Panc1 (cell line): ENCODE measurements around the gene POLG2. TPM values are rescaled to one million over a fixed set of nuclear protein-coding genes. Genes with fewer than 3 reads are reported as not detected.

Experiments
- ATAC-seq: fragments of 200-7000 bp; cut with Tn5 transposase; 2 replicates; pipeline ENCODE4 v1.9.1; 2020; ENCODE audit warnings: mild to moderate bottlenecking, moderate library complexity
- BruUV-seq: library from RNA; stranded (reverse); fragments of 400-500 nt; replicated peaks from 2 replicates; lab custom pipeline; 2021; lab: Mats Ljungman, UMichigan
- CTCF ChIA-PET: fragments of 300-600 bp; sonication (Branson Sonifier 250); formaldehyde crosslinking; loops from one replicate; lab custom pipeline; 2022; ENCODE audit warnings: antibody characterized with exemption; lab: Charles Lee
- POLR2A ChIA-PET: fragments of 300-600 bp; sonication (Branson Sonifier 250); formaldehyde crosslinking; loops from one replicate; lab custom pipeline; 2022; ENCODE audit warnings: antibody characterized with exemption; lab: Charles Lee
- DNase-seq: peaks from one replicate; pipeline ENCODE4 v3.0.0-alpha.2; 2010; ENCODE audit warnings: low read depth, low spot score
- H3K27ac ChIP-seq: 2 replicates; pipeline ENCODE4 v1.5.1; 2011; ENCODE audit warnings: mild to moderate bottlenecking, low read length, inconsistent platforms
- H3K27me3 ChIP-seq: fragments of 200-500 bp; sonication (Bioruptor generic); 2 replicates; pipeline ENCODE4 v1.6.0; 2014; ENCODE audit warnings: low read length, inconsistent platforms; ENCODE audit not compliant: control insufficient read depth, insufficient read depth
- H3K36me3 ChIP-seq: fragments of 200-500 bp; sonication (Bioruptor generic); 2 replicates; pipeline ENCODE4 v1.5.1; 2014; ENCODE audit warnings: inconsistent platforms, mild to moderate bottlenecking, low read length, moderate library complexity; ENCODE audit not compliant: control insufficient read depth, insufficient read depth
- H3K4me1 ChIP-seq: 2 replicates; pipeline ENCODE4 v1.5.1; 2011; ENCODE audit warnings: inconsistent platforms, mild to moderate bottlenecking, low read length, moderate library complexity; ENCODE audit not compliant: control insufficient read depth, insufficient read depth
- H3K4me3 ChIP-seq, 2 experiments: 2 replicates each; pipeline ENCODE4 v1.5.1; 2011 to 2012; ENCODE audit warnings: low read depth in 2 of 2, low read length in 2 of 2, mild to moderate bottlenecking in 2 of 2, inconsistent platforms in 1 of 2, moderate library complexity in 1 of 2
- H3K9me3 ChIP-seq: fragments of 200-500 bp; sonication (Bioruptor generic); 2 replicates; pipeline ENCODE4 v1.5.1; 2014; ENCODE audit warnings: low read depth, mild to moderate bottlenecking, inconsistent platforms, low read length, moderate library complexity; ENCODE audit not compliant: control insufficient read depth, insufficient read depth
- POLR2AphosphoS5 ChIP-seq: IDR thresholded peaks from 2 replicates; pipeline ENCODE4 v1.6.1; 2012; ENCODE audit warnings: mild to moderate bottlenecking, low read depth, low read length, moderate library complexity
- SIN3A ChIP-seq: IDR thresholded peaks from 2 replicates; pipeline ENCODE4 v1.6.1; 2012; ENCODE audit warnings: low read depth, mild to moderate bottlenecking, low read length, moderate library complexity, borderline replicate concordance; ENCODE audit not compliant: insufficient read depth
- TCF7L2 ChIP-seq: IDR thresholded peaks from 2 replicates; pipeline ENCODE4 v1.6.1; 2011; ENCODE audit warnings: mild to moderate bottlenecking, low read depth, low read length, inconsistent platforms
- in situ Hi-C: cut with HindIII; loops from 2 replicates; pipeline ENCODE4 v1.10.0; 2016; ENCODE audit warnings: low sequenced_read_pairs, low pct_unique_long_range_greater_than_20kb
- intact Hi-C: fragments of 100-400 bp; cut with micrococcal nuclease; formaldehyde crosslinking; loops from one replicate; pipeline ENCODE4 v1.10.0; 2022; ENCODE audit not compliant: unreplicated experiment
- total RNA-seq: library from RNA; stranded (reverse); gene quantifications from one replicate; pipeline ENCODE4 v1.2.1, GENCODE V29; 2021; ENCODE audit not compliant: unreplicated experiment
- TF ChIP-seq, protein P1 (sequence below), 2 experiments: IDR thresholded peaks; 2 replicates each; pipeline ENCODE4 v1.6.1; 2011 to 2012; ENCODE audit warnings: low read depth in 2 of 2, control low read depth in 1 of 2, low read length in 1 of 2, mild to moderate bottlenecking in 1 of 2, moderate library complexity in 1 of 2; ENCODE audit not compliant: insufficient read depth in 1 of 2
- TF ChIP-seq, protein P2 (sequence below): fragments of 450-650 bp; IDR thresholded peaks from 2 replicates; pipeline ENCODE4 v1.5.1; 2017; ENCODE audit warnings: mild to moderate bottlenecking

The POLG2 gene
- total RNA-seq, 1 experiment from 2014 or later, result 19.6 TPM

DNA sequence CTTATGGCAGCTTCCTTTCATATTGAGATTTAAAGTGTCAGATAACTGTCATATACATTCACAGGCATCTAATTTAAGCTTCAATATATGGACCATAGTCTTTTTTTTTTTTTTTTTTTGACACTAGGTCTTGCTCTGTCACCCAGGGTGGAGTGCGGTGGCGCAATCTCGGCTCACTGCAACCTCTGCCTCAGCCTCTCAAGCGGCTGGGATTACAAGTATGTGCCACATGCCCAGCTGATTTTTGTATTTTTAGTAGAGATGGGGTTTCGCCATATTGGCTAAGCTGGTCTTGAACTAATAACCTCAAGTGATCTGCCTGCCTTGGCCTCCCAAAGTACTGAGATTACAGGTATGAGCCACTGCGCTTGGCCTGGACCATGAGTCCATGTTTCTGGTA is 23.5 kb upstream of the POLG2 start:
- CTCF ChIA-PET, result no interaction called here

DNA sequence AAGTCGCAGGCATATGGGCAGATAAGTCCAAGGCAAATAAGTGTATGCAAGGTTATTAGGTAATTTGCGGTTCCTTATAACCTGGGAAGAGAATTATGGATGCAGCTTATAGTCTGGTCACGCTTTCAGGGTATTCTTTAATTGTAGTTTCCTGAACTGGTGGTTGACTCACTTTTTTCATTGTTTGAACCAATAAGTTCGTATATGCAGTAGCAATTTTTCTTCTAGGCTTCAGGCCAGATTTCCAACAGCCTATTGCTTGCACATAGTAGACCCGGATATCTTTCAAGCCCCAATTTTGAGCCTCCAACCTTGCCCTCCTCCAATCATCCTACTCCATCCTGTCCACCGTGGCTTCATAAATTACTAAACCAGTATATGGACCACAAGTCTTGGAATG is 22.7 kb upstream of the POLG2 start:
- intact Hi-C loops (no loop called here), in situ Hi-C loops (no loop called here)
- no peaks in the 10 kb centered on the region for H3K9me3 ChIP-seq
- no peaks in the 10 kb centered on the region for H3K4me1 ChIP-seq
- H3K4me3 ChIP-seq, result no peak overlapping the region
- no peaks in the 10 kb centered on the region for H3K27me3 ChIP-seq
- TF ChIP-seq, protein P1, sequence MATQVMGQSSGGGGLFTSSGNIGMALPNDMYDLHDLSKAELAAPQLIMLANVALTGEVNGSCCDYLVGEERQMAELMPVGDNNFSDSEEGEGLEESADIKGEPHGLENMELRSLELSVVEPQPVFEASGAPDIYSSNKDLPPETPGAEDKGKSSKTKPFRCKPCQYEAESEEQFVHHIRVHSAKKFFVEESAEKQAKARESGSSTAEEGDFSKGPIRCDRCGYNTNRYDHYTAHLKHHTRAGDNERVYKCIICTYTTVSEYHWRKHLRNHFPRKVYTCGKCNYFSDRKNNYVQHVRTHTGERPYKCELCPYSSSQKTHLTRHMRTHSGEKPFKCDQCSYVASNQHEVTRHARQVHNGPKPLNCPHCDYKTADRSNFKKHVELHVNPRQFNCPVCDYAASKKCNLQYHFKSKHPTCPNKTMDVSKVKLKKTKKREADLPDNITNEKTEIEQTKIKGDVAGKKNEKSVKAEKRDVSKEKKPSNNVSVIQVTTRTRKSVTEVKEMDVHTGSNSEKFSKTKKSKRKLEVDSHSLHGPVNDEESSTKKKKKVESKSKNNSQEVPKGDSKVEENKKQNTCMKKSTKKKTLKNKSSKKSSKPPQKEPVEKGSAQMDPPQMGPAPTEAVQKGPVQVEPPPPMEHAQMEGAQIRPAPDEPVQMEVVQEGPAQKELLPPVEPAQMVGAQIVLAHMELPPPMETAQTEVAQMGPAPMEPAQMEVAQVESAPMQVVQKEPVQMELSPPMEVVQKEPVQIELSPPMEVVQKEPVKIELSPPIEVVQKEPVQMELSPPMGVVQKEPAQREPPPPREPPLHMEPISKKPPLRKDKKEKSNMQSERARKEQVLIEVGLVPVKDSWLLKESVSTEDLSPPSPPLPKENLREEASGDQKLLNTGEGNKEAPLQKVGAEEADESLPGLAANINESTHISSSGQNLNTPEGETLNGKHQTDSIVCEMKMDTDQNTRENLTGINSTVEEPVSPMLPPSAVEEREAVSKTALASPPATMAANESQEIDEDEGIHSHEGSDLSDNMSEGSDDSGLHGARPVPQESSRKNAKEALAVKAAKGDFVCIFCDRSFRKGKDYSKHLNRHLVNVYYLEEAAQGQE (IDR thresholded peaks at IDR 0.05; ENCODE audit: insufficient read depth in 1 of 2, low read depth in 2 of 2, low read length in 1 of 2), result no peak
- TF ChIP-seq SIN3A, result no peak
- TF ChIP-seq, protein P2, sequence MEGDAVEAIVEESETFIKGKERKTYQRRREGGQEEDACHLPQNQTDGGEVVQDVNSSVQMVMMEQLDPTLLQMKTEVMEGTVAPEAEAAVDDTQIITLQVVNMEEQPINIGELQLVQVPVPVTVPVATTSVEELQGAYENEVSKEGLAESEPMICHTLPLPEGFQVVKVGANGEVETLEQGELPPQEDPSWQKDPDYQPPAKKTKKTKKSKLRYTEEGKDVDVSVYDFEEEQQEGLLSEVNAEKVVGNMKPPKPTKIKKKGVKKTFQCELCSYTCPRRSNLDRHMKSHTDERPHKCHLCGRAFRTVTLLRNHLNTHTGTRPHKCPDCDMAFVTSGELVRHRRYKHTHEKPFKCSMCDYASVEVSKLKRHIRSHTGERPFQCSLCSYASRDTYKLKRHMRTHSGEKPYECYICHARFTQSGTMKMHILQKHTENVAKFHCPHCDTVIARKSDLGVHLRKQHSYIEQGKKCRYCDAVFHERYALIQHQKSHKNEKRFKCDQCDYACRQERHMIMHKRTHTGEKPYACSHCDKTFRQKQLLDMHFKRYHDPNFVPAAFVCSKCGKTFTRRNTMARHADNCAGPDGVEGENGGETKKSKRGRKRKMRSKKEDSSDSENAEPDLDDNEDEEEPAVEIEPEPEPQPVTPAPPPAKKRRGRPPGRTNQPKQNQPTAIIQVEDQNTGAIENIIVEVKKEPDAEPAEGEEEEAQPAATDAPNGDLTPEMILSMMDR, result no peak
- TF ChIP-seq TCF7L2, result no peak
- no peak for TF ChIP-seq POLR2AphosphoS5
- ChIA-PET CTCF (no interaction called here), POLR2A (interaction anchor here (0.6 kb wide), 1 partner anchor 23 kb away, joined by 4 read pairs; the partner anchor contains the start of gene POLG2)
- H3K36me3 ChIP-seq, result peaks cover 23% of the 10 kb centered on the region
- ATAC-seq, result no peak
- H3K27ac ChIP-seq, result no peak overlapping the region
- no peak for DNase-seq
- BruUV-seq, result no TSS peak

More for the DNA sequence above, 23.5 kb upstream of the POLG2 start:
- Histone ChIP-seq H3K9me3 (no peaks in the 10 kb centered on the region), H3K4me1 (no peaks in the 10 kb centered on the region), H3K36me3 (peaks cover 16% of the 10 kb centered on the region), H3K27ac (no peak overlapping the region), H3K27me3 (no peaks in the 10 kb centered on the region), H3K4me3 (no peak overlapping the region)
- POLR2A ChIA-PET, result interaction anchor here (0.6 kb wide), 1 partner anchor 24 kb away, joined by 4 read pairs; the partner anchor contains the start of gene POLG2
- in situ Hi-C loops, result no loop called here
- no peak for DNase-seq
- intact Hi-C loops, result no loop called here
- no peak for ATAC-seq
- TF ChIP-seq SIN3A (no peak), POLR2AphosphoS5 (no peak), TCF7L2 (no peak)
- TF ChIP-seq, protein P2, result no peak
- no TSS peak for BruUV-seq
